GM21786 (cell line): Measurements from ENCODE around the gene MYL1.

ENCODE experiments used
- ATAC-seq: cut with Tn5 transposase; IDR thresholded peaks from one replicate; pipeline ENCODE4 v1.9.1; 2021; ENCODE audit not compliant: unreplicated experiment

MYL1 gene

GRCh38 chr2:210268281-210268680 is 46.7 kb downstream of the MYL1 start:
- no peak for ATAC-seq

GRCh38 chr2:210267698-210268097 is 47.3 kb downstream of the MYL1 start:
- ATAC-seq, result no peak

GRCh38 chr2:210264282-210264681 is 50.7 kb downstream of the MYL1 start:
- no peak for ATAC-seq

DNA sequence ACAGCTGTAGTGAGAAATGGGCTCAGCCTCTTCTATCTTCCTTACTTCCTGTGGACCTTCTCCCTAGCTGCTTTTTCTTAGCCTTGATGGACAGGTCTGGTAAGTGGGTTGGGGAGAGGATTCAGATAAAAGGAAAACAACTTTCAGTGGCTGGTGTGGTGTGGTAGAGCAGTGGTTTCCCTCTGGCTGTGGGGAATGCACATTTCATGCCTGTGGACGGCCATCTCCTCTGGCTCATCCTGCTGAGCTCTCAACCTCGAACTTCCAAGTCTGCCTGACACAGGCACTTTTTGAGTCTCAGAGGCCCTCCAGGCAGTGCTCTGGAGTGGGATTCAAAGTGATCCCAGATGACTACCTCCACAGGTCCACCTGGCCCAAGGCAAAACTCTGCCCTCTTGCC is 51.1 kb downstream of the MYL1 start:
- ATAC-seq, result no peak

GRCh38 chr2:210262036-210262435 is 52.9 kb downstream of the MYL1 start:
- ATAC-seq, result no peak

- no peak for ATAC-seq
Measured at GRCh38 chr2:210259687-210260086, 55.3 kb downstream of the MYL1 start.

DNA sequence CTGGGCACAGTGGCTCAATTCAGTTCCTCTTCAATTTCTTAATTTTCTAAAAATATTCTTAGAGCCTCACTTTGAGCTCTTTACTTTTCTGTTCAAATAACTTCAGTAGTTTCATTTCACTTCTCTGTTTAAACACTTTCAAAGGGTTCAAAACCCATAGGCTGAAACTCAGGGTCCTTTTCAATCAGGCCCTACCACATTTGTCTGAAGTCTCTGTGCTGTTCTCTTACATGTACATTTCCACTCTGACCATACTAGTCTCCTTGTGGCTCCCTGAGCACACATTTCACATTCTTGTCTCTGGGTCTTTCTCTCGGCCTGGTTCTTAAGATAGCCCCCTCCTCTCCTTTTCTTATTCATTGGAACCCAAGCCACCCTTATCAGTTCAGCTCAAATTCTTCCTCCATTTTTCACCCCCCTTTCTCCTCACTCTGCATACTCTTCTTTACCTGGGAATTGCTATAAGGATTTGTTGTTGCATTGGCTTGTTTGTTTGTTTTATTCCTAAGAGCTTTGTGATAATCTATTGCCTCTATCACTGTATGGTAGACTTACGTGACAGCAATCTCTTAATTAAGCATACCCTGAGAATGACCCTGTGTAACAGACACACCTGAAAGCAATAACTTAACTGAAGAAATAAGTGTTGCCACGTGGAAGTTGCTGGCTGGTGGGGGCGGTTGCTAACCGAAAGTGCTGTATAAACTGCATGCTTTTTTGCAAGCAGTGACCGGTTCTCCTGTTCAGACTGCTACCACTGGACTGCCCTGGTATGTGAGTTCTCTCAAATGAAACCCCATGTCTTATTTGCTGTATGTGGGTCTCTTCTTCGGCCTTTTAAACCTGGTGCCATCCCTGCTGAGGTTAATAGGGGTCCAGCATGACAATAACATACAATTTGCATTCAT is 62.0 kb downstream of the MYL1 start:
- no peak for ATAC-seq

- ATAC-seq, result no peak
Measured at GRCh38 chr2:210250622-210251021, 64.4 kb downstream of the MYL1 start.
